WTC11 (cell line): ENCODE measurements around the gene POLK.

ENCODE experiments used
- CBFB ChIP-seq: sonication (generic); formaldehyde crosslinking; IDR thresholded peaks from 2 replicates; pipeline ENCODE4 v1.8.1; 2022; ENCODE audit warnings: mild to moderate bottlenecking, low read depth, missing genetic modification reagents
- CTCF ChIP-seq: fragments of 200-600 bp; IDR thresholded peaks from 2 replicates; pipeline ENCODE4 v1.8.0; 2022; ENCODE audit warnings: antibody characterized with exemption
- ELF4 ChIP-seq: sonication (generic); formaldehyde crosslinking; IDR thresholded peaks from 2 replicates; pipeline ENCODE4 v1.8.1; 2022; ENCODE audit warnings: low read depth, mild to moderate bottlenecking, moderate library complexity, missing genetic modification reagents
- FOXK1 ChIP-seq: sonication (generic); formaldehyde crosslinking; IDR thresholded peaks from 2 replicates; pipeline ENCODE4 v1.8.0; 2022; ENCODE audit warnings: mild to moderate bottlenecking, moderate library complexity, missing genetic modification reagents
- FOXP1 ChIP-seq: sonication (generic); formaldehyde crosslinking; IDR thresholded peaks from 2 replicates; pipeline ENCODE4 v1.8.0; 2022; ENCODE audit warnings: missing genetic modification reagents, mild to moderate bottlenecking, moderate library complexity, borderline replicate concordance
- MLX ChIP-seq: sonication (generic); formaldehyde crosslinking; IDR thresholded peaks from 2 replicates; pipeline ENCODE4 v1.8.1; 2023; ENCODE audit warnings: mild to moderate bottlenecking, missing genetic modification reagents, moderate library complexity
- RELA ChIP-seq: sonication (generic); formaldehyde crosslinking; IDR thresholded peaks from 2 replicates; pipeline ENCODE4 v1.8.1; 2022; ENCODE audit warnings: missing genetic modification reagents, mild to moderate bottlenecking, borderline replicate concordance
- ZNF121 ChIP-seq: sonication (generic); formaldehyde crosslinking; IDR thresholded peaks from 2 replicates; pipeline ENCODE4 v1.8.0; 2023; ENCODE audit warnings: missing genetic modification reagents
- TF ChIP-seq, protein P1 (sequence below): sonication (generic); formaldehyde crosslinking; IDR thresholded peaks from 2 replicates; pipeline ENCODE4 v1.8.0; 2022; ENCODE audit warnings: mild to moderate bottlenecking, missing genetic modification reagents
- TF ChIP-seq, protein P2 (sequence below): sonication (generic); formaldehyde crosslinking; conservative IDR thresholded peaks from 2 replicates; pipeline ENCODE4 v1.8.1; 2022; ENCODE audit warnings: mild to moderate bottlenecking, missing genetic modification reagents
- TF ChIP-seq, protein P3 (sequence below): sonication (generic); formaldehyde crosslinking; IDR thresholded peaks from 2 replicates; pipeline ENCODE4 v1.8.1; 2023; ENCODE audit warnings: mild to moderate bottlenecking, missing genetic modification reagents, borderline replicate concordance

- no peak for TF ChIP-seq ZNF121 (CRISPR knock-in tag)
- TF ChIP-seq, protein P1, sequence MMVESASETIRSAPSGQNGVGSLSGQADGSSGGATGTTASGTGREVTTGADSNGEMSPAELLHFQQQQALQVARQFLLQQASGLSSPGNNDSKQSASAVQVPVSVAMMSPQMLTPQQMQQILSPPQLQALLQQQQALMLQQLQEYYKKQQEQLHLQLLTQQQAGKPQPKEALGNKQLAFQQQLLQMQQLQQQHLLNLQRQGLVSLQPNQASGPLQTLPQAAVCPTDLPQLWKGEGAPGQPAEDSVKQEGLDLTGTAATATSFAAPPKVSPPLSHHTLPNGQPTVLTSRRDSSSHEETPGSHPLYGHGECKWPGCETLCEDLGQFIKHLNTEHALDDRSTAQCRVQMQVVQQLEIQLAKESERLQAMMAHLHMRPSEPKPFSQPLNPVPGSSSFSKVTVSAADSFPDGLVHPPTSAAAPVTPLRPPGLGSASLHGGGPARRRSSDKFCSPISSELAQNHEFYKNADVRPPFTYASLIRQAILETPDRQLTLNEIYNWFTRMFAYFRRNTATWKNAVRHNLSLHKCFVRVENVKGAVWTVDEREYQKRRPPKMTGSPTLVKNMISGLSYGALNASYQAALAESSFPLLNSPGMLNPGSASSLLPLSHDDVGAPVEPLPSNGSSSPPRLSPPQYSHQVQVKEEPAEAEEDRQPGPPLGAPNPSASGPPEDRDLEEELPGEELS: no peak
- no peak for TF ChIP-seq CTCF
- no peak for TF ChIP-seq FOXK1 (CRISPR knock-in tag)
- TF ChIP-seq ELF4 (CRISPR knock-in tag): no peak
- TF ChIP-seq CBFB (CRISPR knock-in tag): no peak
- TF ChIP-seq, protein P2, sequence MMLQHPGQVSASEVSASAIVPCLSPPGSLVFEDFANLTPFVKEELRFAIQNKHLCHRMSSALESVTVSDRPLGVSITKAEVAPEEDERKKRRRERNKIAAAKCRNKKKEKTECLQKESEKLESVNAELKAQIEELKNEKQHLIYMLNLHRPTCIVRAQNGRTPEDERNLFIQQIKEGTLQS (CRISPR knock-in tag): no peak
- no peak for TF ChIP-seq RELA
- TF ChIP-seq, protein P3, sequence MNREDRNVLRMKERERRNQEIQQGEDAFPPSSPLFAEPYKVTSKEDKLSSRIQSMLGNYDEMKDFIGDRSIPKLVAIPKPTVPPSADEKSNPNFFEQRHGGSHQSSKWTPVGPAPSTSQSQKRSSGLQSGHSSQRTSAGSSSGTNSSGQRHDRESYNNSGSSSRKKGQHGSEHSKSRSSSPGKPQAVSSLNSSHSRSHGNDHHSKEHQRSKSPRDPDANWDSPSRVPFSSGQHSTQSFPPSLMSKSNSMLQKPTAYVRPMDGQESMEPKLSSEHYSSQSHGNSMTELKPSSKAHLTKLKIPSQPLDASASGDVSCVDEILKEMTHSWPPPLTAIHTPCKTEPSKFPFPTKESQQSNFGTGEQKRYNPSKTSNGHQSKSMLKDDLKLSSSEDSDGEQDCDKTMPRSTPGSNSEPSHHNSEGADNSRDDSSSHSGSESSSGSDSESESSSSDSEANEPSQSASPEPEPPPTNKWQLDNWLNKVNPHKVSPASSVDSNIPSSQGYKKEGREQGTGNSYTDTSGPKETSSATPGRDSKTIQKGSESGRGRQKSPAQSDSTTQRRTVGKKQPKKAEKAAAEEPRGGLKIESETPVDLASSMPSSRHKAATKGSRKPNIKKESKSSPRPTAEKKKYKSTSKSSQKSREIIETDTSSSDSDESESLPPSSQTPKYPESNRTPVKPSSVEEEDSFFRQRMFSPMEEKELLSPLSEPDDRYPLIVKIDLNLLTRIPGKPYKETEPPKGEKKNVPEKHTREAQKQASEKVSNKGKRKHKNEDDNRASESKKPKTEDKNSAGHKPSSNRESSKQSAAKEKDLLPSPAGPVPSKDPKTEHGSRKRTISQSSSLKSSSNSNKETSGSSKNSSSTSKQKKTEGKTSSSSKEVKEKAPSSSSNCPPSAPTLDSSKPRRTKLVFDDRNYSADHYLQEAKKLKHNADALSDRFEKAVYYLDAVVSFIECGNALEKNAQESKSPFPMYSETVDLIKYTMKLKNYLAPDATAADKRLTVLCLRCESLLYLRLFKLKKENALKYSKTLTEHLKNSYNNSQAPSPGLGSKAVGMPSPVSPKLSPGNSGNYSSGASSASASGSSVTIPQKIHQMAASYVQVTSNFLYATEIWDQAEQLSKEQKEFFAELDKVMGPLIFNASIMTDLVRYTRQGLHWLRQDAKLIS (CRISPR knock-in tag): no peak
- TF ChIP-seq MLX (CRISPR knock-in tag): no peak
- TF ChIP-seq FOXP1 (CRISPR knock-in tag): no peak
These were observed 104.7 kb downstream of the POLK start for GRCh38 chr5:75616371-75616881.
